Central memory CD8-positive, alpha-beta T cell (primary cell): ENCODE data around the gene PNPLA2.
A peak's percentile ranks its signal among the peaks of the same experiment; 100 is the strongest.

ENCODE experiments used
- ATAC-seq: fragments of 150-1000 bp; cut with Tn5 transposase; replicated peaks from 2 replicates; pipeline ENCODE4 v1.10.0; 2022; ENCODE audit warnings: mild to moderate bottlenecking, moderate FRiP score, moderate number of reproducible peaks; ENCODE audit not compliant: poor library complexity, severe bottlenecking; ENCODE audit errors: extremely low read depth
- DNase-seq, 2 donors: peaks; one replicate each; pipeline ENCODE4 v3.0.0; 2021; ENCODE audit warnings: low spot score in 2 of 2
- H3K27ac Mint-ChIP-seq: one replicate; pipeline ENCODE4 v1.8.0; 2022; ENCODE audit warnings: low read depth, mild to moderate bottlenecking, moderate library complexity, mixed read lengths
- H3K27me3 Mint-ChIP-seq: one replicate; pipeline ENCODE4 v1.8.0; 2022; ENCODE audit warnings: mixed read lengths
- H3K36me3 Mint-ChIP-seq: one replicate; pipeline ENCODE4 v1.8.0; 2022; ENCODE audit warnings: mild to moderate bottlenecking, moderate library complexity, mixed read lengths; ENCODE audit not compliant: insufficient read depth
- H3K4me1 Mint-ChIP-seq: one replicate; pipeline ENCODE4 v1.8.0; 2022; ENCODE audit warnings: mixed read lengths
- H3K4me3 Mint-ChIP-seq: one replicate; pipeline ENCODE4 v1.8.0; 2022; ENCODE audit warnings: mild to moderate bottlenecking, moderate library complexity, mixed read lengths
- H3K9me3 Mint-ChIP-seq: one replicate; pipeline ENCODE4 v1.8.0; 2022; ENCODE audit warnings: mixed read lengths

Gene PNPLA2

DNA sequence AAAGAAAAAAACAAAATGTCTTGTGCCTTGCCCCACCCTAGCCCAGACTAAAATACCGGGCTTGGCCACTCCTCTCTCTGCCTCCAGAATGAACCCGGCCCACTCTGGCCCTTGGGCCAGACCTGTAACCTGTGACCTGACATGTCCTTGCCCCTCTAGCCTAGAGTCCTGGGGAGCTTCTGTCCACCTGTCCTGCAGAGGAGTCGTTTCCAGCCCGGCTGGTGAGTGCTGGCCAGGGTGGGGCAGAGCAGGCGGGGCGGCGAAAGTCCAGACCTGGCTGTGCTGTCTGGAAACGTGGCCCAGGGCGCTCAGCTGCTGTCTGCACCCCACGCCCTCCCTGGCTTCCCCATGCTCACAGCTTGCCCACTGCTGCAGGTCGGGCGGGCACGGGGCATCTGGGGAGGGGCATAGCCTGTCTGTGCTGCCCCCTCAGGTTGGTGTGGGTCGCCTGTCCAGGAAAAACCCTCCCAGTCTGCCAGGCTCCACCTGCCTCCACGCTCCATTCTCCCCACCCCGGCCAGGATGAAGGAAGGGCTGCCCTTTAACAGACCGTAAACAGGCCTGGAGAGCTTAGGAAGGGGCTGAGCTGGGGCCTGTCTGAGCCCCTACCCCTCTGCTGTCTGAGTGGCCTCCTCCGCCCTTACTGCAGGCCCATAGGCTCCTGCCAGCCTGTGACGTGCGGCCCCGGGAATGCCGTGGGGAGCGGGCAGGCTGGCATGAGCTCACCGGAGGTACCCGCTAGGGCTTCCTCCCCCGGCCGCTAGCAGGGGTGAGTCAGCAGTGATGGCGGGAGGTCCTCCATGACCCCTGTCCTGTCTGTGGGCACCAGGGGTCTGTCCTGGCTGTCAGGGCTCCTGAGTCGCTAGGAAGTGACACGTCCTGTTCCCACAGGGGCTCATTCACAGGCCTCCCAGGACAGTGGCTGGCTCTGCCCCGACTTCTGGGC lies 15.9 kb downstream of the PNPLA2 start:
- Mint-ChIP-seq H3K36me3 (peaks cover 6% of the 10 kb centered on the region), H3K27me3 (peaks cover 8% of the 10 kb centered on the region), H3K27ac (no peak overlapping the region), H3K4me3 (peak overlapping the region; percentile 67), H3K9me3 (no peaks in the 10 kb centered on the region), H3K4me1 (no peaks in the 10 kb centered on the region)
- ATAC-seq, result no peak
- no peak for DNase-seq

DNA sequence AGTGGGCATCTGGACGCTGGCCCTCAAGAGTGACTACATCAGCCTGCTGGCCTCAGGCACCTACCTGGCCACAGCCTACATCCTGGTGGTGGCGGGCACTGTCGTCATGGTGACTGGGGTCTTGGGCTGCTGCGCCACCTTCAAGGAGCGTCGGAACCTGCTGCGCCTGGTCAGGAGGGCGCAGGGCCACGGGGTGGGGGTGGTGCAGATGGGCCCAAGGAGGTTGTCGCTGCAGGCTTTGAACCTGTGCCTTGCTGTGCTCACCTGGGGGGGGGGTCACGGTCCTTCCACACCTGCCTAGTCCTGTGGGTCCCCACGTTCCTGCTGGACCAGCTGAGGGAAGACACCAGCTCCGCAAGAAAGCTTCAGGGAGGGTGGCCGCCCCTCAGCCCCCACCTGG lies 17.6 kb downstream of the PNPLA2 start:
- Mint-ChIP-seq H3K4me1 (peaks cover 9% of the 10 kb centered on the region), H3K4me3 (no peak overlapping the region), H3K9me3 (no peaks in the 10 kb centered on the region), H3K36me3 (peaks cover 7% of the 10 kb centered on the region), H3K27ac (no peak overlapping the region), H3K27me3 (peaks cover 7% of the 10 kb centered on the region)
- DNase-seq (no peak), ATAC-seq (no peak)

DNA sequence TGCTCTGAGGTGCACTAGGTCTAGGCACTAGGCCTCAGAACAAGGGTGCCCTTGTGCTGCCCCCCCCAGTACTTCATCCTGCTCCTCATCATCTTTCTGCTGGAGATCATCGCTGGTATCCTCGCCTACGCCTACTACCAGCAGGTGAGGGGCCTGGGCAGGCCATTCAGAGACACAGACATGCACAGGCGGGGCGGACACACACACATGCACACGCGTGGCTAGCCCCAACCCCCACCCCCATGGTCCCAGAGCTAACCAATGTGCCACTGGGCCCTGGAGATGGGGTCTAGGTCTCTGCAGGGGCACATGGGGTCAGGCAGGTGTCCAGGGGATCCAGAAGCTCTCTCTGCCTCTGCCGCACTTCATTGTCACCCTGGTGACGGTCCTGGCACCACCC lies 18.0 kb downstream of the PNPLA2 start:
- Mint-ChIP-seq H3K9me3 (no peaks in the 10 kb centered on the region), H3K36me3 (peaks cover 7% of the 10 kb centered on the region), H3K27ac (no peak overlapping the region), H3K4me1 (peaks cover 11% of the 10 kb centered on the region), H3K27me3 (peaks cover 3% of the 10 kb centered on the region), H3K4me3 (no peak overlapping the region)
- ATAC-seq (no peak), DNase-seq (no peak)

GRCh38 chr11:837189-837989 lies 18.7 kb downstream of the PNPLA2 start:
- Mint-ChIP-seq H3K27me3 (no peaks in the 10 kb centered on the region), H3K27ac (no peak overlapping the region), H3K4me1 (peaks cover 11% of the 10 kb centered on the region), H3K9me3 (no peaks in the 10 kb centered on the region), H3K36me3 (peaks cover 10% of the 10 kb centered on the region), H3K4me3 (no peak overlapping the region)
- DNase-seq (no peak), ATAC-seq (no peak)

GRCh38 chr11:837990-838307 lies 19.2 kb downstream of the PNPLA2 start:
- H3K36me3 Mint-ChIP-seq, result peaks cover 10% of the 10 kb centered on the region
- H3K27me3 Mint-ChIP-seq, result no peaks in the 10 kb centered on the region
- DNase-seq, result no peak
- no peak for ATAC-seq
- H3K4me1 Mint-ChIP-seq, result peaks cover 11% of the 10 kb centered on the region
- H3K9me3 Mint-ChIP-seq, result no peaks in the 10 kb centered on the region
- no peak overlapping the region for H3K27ac Mint-ChIP-seq
- no peak overlapping the region for H3K4me3 Mint-ChIP-seq

DNA sequence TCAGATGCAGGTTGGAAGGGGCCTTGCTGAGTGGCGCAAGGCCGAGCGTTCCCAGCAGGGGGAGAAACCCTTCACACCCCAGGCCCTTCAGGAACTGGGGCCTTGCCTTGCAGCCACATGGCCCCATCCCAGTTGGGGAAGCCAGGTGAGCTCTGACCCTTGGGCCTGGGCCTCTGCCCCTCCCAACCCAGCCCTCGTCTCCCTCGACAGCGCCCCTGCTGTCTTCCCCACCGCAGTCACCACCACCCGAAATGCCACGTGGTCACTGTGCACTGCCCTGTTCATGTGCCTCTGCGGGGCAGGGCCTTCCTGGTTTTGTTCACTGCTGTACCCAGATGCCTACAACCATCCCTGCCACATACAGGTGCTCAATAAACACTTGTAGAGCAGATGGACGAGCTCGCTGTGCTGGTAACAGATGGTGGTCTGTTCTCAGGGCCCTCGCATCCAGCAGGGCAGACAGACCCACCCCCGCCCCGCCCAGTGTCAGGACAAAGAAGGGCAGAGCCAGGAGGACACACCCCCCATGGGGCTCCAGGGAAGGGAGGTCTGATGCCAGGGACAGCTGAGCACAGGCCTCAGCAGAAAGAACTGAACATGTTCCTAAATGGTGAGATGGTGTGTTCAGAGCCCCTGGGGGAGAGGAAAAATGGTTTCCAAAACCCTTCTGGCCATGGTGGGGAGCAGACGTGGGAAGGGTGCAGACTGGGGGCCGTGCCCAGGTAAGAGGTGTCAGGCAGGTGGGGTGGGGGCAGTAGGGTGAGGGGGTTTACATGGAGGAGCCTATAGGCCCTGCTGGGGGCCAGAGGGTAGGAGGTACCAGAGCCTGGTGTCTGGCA lies 19.9 kb downstream of the PNPLA2 start:
- DNase-seq, result no peak
- no peak overlapping the region for H3K4me3 Mint-ChIP-seq
- no peaks in the 10 kb centered on the region for H3K9me3 Mint-ChIP-seq
- no peak for ATAC-seq
- no peaks in the 10 kb centered on the region for H3K27me3 Mint-ChIP-seq
- H3K36me3 Mint-ChIP-seq, result peaks cover 12% of the 10 kb centered on the region
- no peak overlapping the region for H3K27ac Mint-ChIP-seq
- H3K4me1 Mint-ChIP-seq, result peaks cover 11% of the 10 kb centered on the region

DNA sequence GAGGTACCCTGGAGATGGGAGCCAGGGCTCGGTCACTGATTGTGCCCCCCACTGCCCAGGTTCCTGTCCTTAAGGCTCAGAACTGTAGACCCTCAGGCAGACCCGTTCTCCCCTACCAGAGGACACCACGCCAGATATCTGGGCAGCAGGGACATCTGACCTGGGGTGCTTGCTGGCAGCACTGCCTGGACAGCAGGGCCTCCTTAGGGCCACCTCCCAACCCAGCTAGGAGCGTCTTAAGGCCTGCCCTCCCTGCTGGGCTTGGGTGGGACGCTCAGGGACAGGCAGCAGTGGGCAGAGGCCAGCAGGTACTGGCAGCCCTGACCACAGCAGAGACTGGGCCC lies 20.5 kb downstream of the PNPLA2 start:
- Mint-ChIP-seq H3K36me3 (peaks cover 12% of the 10 kb centered on the region), H3K27ac (no peak overlapping the region), H3K4me1 (peaks cover 11% of the 10 kb centered on the region), H3K27me3 (no peaks in the 10 kb centered on the region), H3K4me3 (no peak overlapping the region), H3K9me3 (no peaks in the 10 kb centered on the region)
- no peak for DNase-seq
- ATAC-seq, result no peak

- DNase-seq (no peak), ATAC-seq (no peak)
- H3K27me3 Mint-ChIP-seq, result no peaks in the 10 kb centered on the region
- no peaks in the 10 kb centered on the region for H3K9me3 Mint-ChIP-seq
- peaks cover 12% of the 10 kb centered on the region for H3K36me3 Mint-ChIP-seq
- peak overlapping the region; percentile 75 for H3K4me3 Mint-ChIP-seq
- peaks cover 11% of the 10 kb centered on the region for H3K4me1 Mint-ChIP-seq
- no peak overlapping the region for H3K27ac Mint-ChIP-seq
Measured at GRCh38 chr11:839875-840617, 21.3 kb downstream of the PNPLA2 start.

GRCh38 chr11:841981-842369 lies 23.3 kb downstream of the PNPLA2 start:
- DNase-seq (no peak), ATAC-seq (peak; percentile 34)
- H3K9me3 Mint-ChIP-seq, result no peaks in the 10 kb centered on the region
- peaks cover 11% of the 10 kb centered on the region for H3K4me1 Mint-ChIP-seq
- H3K4me3 Mint-ChIP-seq, result peak overlapping the region; percentile 75
- H3K27me3 Mint-ChIP-seq, result no peaks in the 10 kb centered on the region
- peaks cover 12% of the 10 kb centered on the region for H3K36me3 Mint-ChIP-seq
- no peak overlapping the region for H3K27ac Mint-ChIP-seq

DNA sequence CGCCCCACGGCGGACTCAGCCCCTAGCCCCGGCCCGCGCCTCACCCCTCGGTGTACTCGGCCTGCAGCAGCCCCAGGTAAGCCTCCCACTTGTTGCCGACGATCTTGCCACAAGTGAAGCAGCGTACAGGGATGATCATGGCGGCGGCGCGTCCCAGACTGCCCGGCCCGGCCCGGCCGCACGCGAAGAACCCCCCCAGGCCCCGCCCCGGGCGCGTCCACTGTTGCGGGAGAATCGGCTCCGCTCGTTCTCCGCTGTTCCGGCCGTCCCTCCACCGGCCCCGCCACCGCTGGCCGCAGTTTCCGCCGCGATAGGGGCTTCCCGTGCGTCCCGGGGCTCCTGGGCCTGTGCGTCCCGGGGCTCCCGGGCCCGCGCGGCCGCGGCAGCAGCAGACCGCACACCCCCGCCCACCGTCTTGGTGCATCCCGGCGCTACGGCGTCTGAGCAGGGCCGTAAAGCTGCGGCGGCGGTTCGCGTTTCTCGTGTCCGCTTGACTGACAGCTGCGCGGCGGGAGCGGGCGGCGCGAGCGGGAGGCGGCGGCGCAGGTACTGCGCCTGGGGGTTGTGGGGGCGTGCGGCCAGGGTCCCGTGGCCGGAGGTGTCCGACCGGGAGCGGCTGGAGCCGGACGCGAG lies 23.8 kb downstream of the PNPLA2 start, which contains the start of the genes POLR2L and TSPAN4:
POLR2L (minus strand) TSS at position 160 of the 633 bp plus-strand sequence; CDS start at position 139, 21 bp downstream.
TSPAN4 (plus strand) TSS at position 483 of the 633 bp plus-strand sequence. CDS start 7,453 bp downstream, outside the sequence.
- Mint-ChIP-seq H3K27ac (peak within 1 kb of the TSS; percentile 35), H3K9me3 (no peaks in the 10 kb centered on the region), H3K4me3 (peak within 1 kb of the TSS; percentile 75), H3K27me3 (no peaks in the 10 kb centered on the region), H3K4me1 (peaks cover 11% of the 10 kb centered on the region), H3K36me3 (peaks cover 12% of the 10 kb centered on the region)
- DNase-seq, result peak; percentile 79 to 80
- ATAC-seq, result peak; percentile 76

DNA sequence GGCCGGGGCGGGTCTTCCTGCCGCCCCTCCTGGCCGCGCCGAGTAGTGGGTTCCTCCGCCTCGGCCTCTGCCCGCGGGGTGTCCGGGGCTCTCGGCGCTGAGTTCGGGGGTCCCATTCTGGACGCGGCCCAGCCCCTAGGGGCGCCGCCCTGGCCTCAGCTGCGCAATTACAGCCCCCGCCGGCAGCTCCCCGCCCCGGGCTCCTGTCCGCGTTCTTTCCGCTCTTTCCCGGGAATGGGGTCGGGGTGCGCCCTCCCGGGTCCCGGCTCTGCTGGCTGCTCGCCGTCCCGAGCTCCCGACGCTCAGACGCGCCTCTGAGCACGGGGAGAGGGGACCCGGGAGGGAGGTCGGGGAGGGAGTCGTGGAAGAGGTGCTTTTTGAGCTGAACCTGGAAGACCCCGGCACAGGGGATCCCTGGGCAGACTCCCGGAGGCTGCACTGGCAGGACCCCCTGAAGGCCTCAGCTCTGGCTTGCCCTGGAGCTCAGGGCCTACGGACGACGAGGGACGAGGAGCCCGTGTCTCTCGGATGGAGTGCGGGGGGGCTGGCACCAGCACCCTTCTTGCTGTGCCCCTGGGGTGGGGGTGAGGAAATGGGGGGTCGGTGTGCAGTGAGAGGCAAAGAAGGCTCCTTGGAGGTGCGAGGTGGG lies 24.5 kb downstream of the PNPLA2 start:
- peak overlapping the region; percentile 35 for H3K27ac Mint-ChIP-seq

More for the DNA sequence above, 24.5 kb downstream of the PNPLA2 start:
- Mint-ChIP-seq H3K27me3 (no peaks in the 10 kb centered on the region), H3K4me3 (peak overlapping the region; percentile 75), H3K36me3 (peaks cover 12% of the 10 kb centered on the region), H3K9me3 (no peaks in the 10 kb centered on the region), H3K4me1 (peaks cover 11% of the 10 kb centered on the region)
- DNase-seq, result no peak
- no peak for ATAC-seq
